ENCODE measurements around the gene MASP2.
"Not testable (repeated sequence)": the region's sequence is repeated elsewhere in the genome, so short reads cannot be mapped to it uniquely, and the experiment has no call there.

MASP2 gene

GRCh38 chr1:11046625-11047365, at the start of gene MASP2:
MASP2 (minus strand) TSS chr1:11047239; CDS start chr1:11047207, 32 bp downstream.
- no peak within 1 kb of the TSS for H3K4me3 ChIP-seq (ENCODE audit: low read length)
- no peak within 1 kb of the TSS for H3K27ac ChIP-seq (ENCODE audit: low read length)
- H3K9me3 ChIP-seq (ENCODE audit: control insufficient read depth, low read depth, low read length): no peaks in the 10 kb centered on the region
- no peak within 1 kb of the TSS for H3K9ac ChIP-seq (ENCODE audit: low read length)
- no peaks in the 10 kb centered on the region for H3K36me3 ChIP-seq (ENCODE audit: control insufficient read depth, low read depth, low read length)
- no peaks in the 10 kb centered on the region for H3K27me3 ChIP-seq (ENCODE audit: control insufficient read depth, insufficient read depth, low read length)
- H3K4me1 ChIP-seq (ENCODE audit: control insufficient read depth, low read depth, low read length): no peaks in the 10 kb centered on the region

- H3K4me3 ChIP-seq (ENCODE audit: low read length); H3K9ac ChIP-seq (ENCODE audit: low read length); H3K4me1 ChIP-seq (ENCODE audit: control insufficient read depth, low read depth, low read length); H3K9me3 ChIP-seq (ENCODE audit: control insufficient read depth, low read depth, low read length); H3K27me3 ChIP-seq (ENCODE audit: control insufficient read depth, insufficient read depth, low read length); H3K27ac ChIP-seq (ENCODE audit: low read length): not testable (repeated sequence)
- peaks cover 56% of the 10 kb centered on the region for H3K36me3 ChIP-seq (ENCODE audit: control insufficient read depth, low read depth, low read length)
Measured at GRCh38 chr1:11083784-11084183, 36.7 kb upstream of the MASP2 start.

GRCh38 chr1:11080931-11081330, 33.9 kb upstream of the MASP2 start:
- Histone ChIP-seq H3K27me3 (ENCODE audit: control insufficient read depth, insufficient read depth, low read length) (no peaks in the 10 kb centered on the region), H3K27ac (ENCODE audit: low read length) (no peak overlapping the region), H3K36me3 (ENCODE audit: control insufficient read depth, low read depth, low read length) (peaks cover 61% of the 10 kb centered on the region), H3K4me1 (ENCODE audit: control insufficient read depth, low read depth, low read length) (no peaks in the 10 kb centered on the region), H3K9me3 (ENCODE audit: control insufficient read depth, low read depth, low read length) (no peaks in the 10 kb centered on the region), H3K9ac (ENCODE audit: low read length) (no peak overlapping the region), H3K4me3 (ENCODE audit: low read length) (no peak overlapping the region)

GRCh38 chr1:11078631-11079030, 31.6 kb upstream of the MASP2 start:
- no peaks in the 10 kb centered on the region for H3K4me1 ChIP-seq (ENCODE audit: control insufficient read depth, low read depth, low read length)
- peaks cover 80% of the 10 kb centered on the region for H3K36me3 ChIP-seq (ENCODE audit: control insufficient read depth, low read depth, low read length)
- H3K27me3 ChIP-seq (ENCODE audit: control insufficient read depth, insufficient read depth, low read length): no peaks in the 10 kb centered on the region
- no peaks in the 10 kb centered on the region for H3K9me3 ChIP-seq (ENCODE audit: control insufficient read depth, low read depth, low read length)
- no peak overlapping the region for H3K4me3 ChIP-seq (ENCODE audit: low read length)
- H3K27ac ChIP-seq (ENCODE audit: low read length): no peak overlapping the region
- no peak overlapping the region for H3K9ac ChIP-seq (ENCODE audit: low read length)

GRCh38 chr1:11073398-11073797, 26.4 kb upstream of the MASP2 start:
- not testable (repeated sequence) for H3K4me3 ChIP-seq (ENCODE audit: low read length); H3K9ac ChIP-seq (ENCODE audit: low read length); H3K4me1 ChIP-seq (ENCODE audit: control insufficient read depth, low read depth, low read length); H3K27me3 ChIP-seq (ENCODE audit: control insufficient read depth, insufficient read depth, low read length); H3K27ac ChIP-seq (ENCODE audit: low read length); H3K9me3 ChIP-seq (ENCODE audit: control insufficient read depth, low read depth, low read length)
- peaks cover 88% of the 10 kb centered on the region for H3K36me3 ChIP-seq (ENCODE audit: control insufficient read depth, low read depth, low read length)

GRCh38 chr1:11072216-11072917, 25.3 kb upstream of the MASP2 start:
- Histone ChIP-seq H3K9ac (ENCODE audit: low read length) (no peak overlapping the region), H3K36me3 (ENCODE audit: control insufficient read depth, low read depth, low read length) (peaks cover 91% of the 10 kb centered on the region), H3K27me3 (ENCODE audit: control insufficient read depth, insufficient read depth, low read length) (no peaks in the 10 kb centered on the region), H3K4me3 (ENCODE audit: low read length) (no peak overlapping the region), H3K27ac (ENCODE audit: low read length) (no peak overlapping the region), H3K9me3 (ENCODE audit: control insufficient read depth, low read depth, low read length) (no peaks in the 10 kb centered on the region), H3K4me1 (ENCODE audit: control insufficient read depth, low read depth, low read length) (no peaks in the 10 kb centered on the region)

- Histone ChIP-seq H3K4me3 (ENCODE audit: low read length) (no peak overlapping the region), H3K9ac (ENCODE audit: low read length) (no peak overlapping the region), H3K36me3 (ENCODE audit: control insufficient read depth, low read depth, low read length) (peaks cover 87% of the 10 kb centered on the region), H3K4me1 (ENCODE audit: control insufficient read depth, low read depth, low read length) (no peaks in the 10 kb centered on the region), H3K9me3 (ENCODE audit: control insufficient read depth, low read depth, low read length) (no peaks in the 10 kb centered on the region), H3K27ac (ENCODE audit: low read length) (no peak overlapping the region), H3K27me3 (ENCODE audit: control insufficient read depth, insufficient read depth, low read length) (no peaks in the 10 kb centered on the region)
Measured at GRCh38 chr1:11071463-11072215, 24.6 kb upstream of the MASP2 start.

- Histone ChIP-seq H3K27me3 (ENCODE audit: control insufficient read depth, insufficient read depth, low read length) (no peaks in the 10 kb centered on the region), H3K27ac (ENCODE audit: low read length) (no peak overlapping the region), H3K4me3 (ENCODE audit: low read length) (no peak overlapping the region), H3K9me3 (ENCODE audit: control insufficient read depth, low read depth, low read length) (no peaks in the 10 kb centered on the region), H3K9ac (ENCODE audit: low read length) (no peak overlapping the region), H3K36me3 (ENCODE audit: control insufficient read depth, low read depth, low read length) (peaks cover 86% of the 10 kb centered on the region), H3K4me1 (ENCODE audit: control insufficient read depth, low read depth, low read length) (no peaks in the 10 kb centered on the region)
Measured at GRCh38 chr1:11070876-11071275, 23.8 kb upstream of the MASP2 start.

GRCh38 chr1:11068600-11069473, 21.8 kb upstream of the MASP2 start:
- Histone ChIP-seq H3K27me3 (ENCODE audit: control insufficient read depth, insufficient read depth, low read length) (no peaks in the 10 kb centered on the region), H3K9me3 (ENCODE audit: control insufficient read depth, low read depth, low read length) (no peaks in the 10 kb centered on the region), H3K4me1 (ENCODE audit: control insufficient read depth, low read depth, low read length) (no peaks in the 10 kb centered on the region), H3K4me3 (ENCODE audit: low read length) (no peak overlapping the region), H3K36me3 (ENCODE audit: control insufficient read depth, low read depth, low read length) (peaks cover 81% of the 10 kb centered on the region), H3K27ac (ENCODE audit: low read length) (no peak overlapping the region), H3K9ac (ENCODE audit: low read length) (no peak overlapping the region)

- Histone ChIP-seq H3K9me3 (ENCODE audit: control insufficient read depth, low read depth, low read length) (no peaks in the 10 kb centered on the region), H3K27me3 (ENCODE audit: control insufficient read depth, insufficient read depth, low read length) (no peaks in the 10 kb centered on the region), H3K9ac (ENCODE audit: low read length) (no peak overlapping the region), H3K27ac (ENCODE audit: low read length) (no peak overlapping the region), H3K4me3 (ENCODE audit: low read length) (no peak overlapping the region), H3K36me3 (ENCODE audit: control insufficient read depth, low read depth, low read length) (peaks cover 81% of the 10 kb centered on the region), H3K4me1 (ENCODE audit: control insufficient read depth, low read depth, low read length) (no peaks in the 10 kb centered on the region)
Measured at GRCh38 chr1:11067716-11068599, 20.9 kb upstream of the MASP2 start.

Data from iPS-18a (cell line).